Hematopoietic multipotent progenitor cell treated with erythropoietin and hydrocortisone succinate and interleukin-3 and kit ligand, for 6 days (in vitro differentiated cells): ENCODE results near the gene MT1B.

Source experiments
- DNase-seq: peaks from one replicate; pipeline ENCODE4 v3.0.0-alpha.2; 2015

The MT1B gene

DNA sequence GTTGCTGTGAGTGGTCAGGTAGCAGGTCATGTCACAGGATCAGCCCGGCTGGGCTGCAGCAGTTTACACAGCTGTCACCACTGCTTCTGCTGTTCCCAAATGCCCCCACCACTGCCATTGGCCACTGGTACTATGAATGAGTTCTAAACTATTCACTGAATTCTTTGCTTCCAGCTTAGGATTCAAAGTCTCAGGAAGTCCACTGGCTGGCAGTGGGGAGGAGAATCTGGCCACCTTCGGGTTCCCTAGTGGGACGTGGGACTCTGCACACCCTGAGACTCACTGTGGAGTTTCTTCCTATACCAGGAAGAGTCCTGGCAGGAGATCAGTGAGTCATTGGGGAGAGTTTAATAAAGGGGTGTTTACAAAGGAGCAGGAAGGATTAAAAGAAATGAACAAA is 37.5 kb downstream of the MT1B start:
- DNase-seq = no peak

DNA sequence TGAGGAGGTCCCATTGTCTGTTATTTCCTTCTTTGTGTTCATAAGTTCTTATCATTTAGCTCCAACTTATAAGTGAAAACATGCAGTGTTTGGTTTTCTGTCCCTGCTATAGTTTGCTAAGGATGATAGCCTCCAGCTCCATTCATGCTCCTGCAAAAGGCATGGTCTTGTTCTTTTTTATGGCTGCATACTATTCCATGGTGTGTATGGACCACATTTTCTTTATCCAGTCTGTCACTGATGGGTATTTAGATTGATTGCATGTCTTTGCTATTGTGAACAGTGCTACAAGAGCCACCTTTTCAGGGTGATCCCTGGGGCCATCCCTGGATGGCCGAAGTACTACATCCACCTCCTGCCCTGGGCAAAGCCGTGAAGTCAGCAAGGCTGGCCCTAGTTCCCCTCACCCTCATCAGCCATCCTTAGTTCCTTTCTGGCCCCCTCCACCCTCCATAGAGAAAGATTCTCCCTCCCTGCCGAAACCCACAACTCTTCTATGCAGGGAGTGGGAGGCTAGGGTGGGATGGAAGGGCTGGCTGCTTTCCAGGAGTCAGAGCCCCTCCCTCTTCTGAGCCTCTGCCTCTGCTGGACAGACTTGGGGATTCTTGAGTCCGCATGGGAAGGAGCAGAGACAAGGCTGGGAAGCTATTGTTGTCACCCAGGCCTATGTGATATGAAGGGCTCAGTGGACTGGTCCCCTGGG is 38.9 kb downstream of the MT1B start:
- no peak for DNase-seq

- no peak for DNase-seq
These were observed 40.2 kb downstream of the MT1B start for GRCh38 chr16:56691885-56692284.

- DNase-seq = no peak
These were observed 43.6 kb downstream of the MT1B start for GRCh38 chr16:56695246-56695645.

DNA sequence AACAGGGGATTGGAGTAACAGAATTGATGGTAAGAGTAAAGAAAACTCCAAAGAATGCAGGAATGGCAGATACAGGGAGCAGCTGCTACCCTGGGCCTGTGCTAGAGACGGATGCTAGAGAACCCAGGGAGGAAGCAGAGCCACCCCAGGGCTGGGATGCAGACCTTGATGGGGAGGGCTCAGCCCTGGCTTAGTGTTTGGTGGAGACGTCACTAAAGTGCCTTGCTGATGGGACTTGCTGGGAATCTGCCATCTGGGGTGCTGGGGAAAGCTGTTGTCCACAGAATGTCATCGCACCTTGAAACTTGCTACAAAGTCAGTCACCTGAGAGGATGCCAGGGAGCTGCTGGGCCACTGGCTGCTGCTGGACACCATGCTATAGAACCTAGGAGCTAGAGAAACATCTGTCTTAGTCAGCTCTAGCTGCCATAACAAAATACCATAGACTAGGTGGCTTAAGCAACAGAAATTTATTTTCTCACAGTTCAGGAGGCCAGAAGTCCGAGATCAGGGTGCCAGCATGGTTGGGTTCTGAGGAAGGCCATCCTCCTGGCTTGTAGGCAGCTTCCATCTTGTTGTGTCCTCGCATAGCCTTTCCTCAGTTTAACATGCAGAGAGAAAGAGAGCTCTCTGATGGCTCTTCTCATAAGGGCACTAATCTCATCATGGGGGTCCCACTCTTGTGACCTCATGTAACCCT is 45.9 kb downstream of the MT1B start:
- DNase-seq = no peak

DNA sequence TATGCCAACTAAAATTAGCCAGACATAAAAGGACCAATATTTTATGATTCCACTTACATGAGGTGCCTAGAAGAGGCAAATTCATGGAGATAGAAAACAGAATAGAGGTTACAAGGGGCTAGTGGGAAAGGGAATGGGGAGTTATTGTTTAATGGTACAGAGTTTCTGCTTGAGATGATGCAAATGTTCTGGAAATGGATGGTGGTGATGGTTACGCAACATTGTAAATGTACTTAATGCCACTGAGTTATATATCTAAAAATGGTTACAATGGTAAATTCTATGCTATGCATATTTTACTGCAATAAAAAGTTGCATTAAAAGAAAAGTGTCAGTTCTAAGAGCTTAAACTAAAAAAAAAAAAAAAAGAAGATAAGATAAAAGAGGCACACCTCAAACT is 48.5 kb downstream of the MT1B start:
- DNase-seq = no peak

- no peak for DNase-seq
These were observed 48.9 kb downstream of the MT1B start for GRCh38 chr16:56700631-56701030.

GRCh38 chr16:56701534-56701933 is 49.8 kb downstream of the MT1B start:
- DNase-seq = no peak
